Effector CD8-positive, alpha-beta T cell (primary cell): ENCODE data around the gene MTR.

ENCODE experiments used
- DNase-seq: peaks from one replicate; lab custom pipeline; 2025; lab: John Stamatoyannopoulos, UW

Gene MTR

DNA sequence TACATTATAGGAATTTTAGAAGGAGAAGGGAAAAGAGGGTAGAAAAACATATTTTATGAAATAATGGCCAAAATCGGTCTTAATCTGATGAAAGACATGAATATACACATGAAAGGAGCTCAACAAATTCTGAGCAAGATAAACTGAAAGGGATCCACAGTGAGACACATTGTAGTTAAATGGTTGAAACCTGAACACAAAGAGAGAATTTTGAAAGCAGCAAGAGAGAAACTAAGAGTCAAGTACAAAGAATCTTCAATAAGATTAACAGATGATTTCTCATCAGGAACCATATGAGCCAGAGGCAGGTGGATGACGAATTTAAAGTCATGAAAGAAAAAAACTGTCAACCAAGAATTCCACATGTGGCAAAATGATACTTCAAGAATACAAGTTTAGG, 15.8 kb upstream of the MTR start:
- no peak for DNase-seq

DNA sequence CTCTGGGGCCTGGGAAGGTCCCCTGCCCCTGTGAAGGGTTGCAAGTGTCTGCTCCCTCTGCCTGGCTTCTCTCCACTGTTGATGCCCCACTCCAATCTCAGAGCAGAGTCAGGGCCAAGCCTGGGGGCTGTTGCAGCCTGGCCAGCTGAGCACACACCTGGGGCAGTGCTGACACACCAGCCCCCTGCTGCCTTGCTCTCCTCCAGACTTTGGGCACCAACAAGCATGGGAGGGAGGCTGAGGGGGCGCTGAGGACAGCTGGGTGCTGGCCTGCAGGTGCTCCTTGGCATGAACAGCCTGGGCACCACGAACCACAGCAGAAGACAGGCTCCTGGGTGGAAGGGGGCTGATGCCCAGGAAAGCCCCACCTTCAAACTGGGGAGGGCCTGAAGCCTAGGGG, 9.6 kb upstream of the MTR start:
- DNase-seq: no peak

DNA sequence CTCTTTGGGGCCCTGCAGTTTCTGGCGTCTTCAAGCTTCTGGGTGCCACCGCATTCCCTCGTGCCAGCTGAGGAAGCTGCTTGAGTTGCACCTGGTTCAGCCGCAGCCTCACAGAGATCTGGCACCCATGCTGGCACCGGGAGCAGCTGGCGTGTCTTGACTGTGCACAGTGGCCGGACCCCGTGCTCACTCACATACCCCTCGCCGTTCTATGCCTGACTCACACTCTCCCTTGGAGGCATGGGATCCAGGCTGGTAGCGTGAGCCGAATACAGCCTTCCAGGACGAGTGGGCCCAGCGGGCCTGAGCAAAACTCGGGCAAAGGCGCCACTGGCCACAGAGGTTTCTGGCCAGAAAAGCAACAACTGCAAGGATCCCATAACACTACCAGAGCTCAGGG, 8.6 kb upstream of the MTR start:
- DNase-seq: no peak

DNA sequence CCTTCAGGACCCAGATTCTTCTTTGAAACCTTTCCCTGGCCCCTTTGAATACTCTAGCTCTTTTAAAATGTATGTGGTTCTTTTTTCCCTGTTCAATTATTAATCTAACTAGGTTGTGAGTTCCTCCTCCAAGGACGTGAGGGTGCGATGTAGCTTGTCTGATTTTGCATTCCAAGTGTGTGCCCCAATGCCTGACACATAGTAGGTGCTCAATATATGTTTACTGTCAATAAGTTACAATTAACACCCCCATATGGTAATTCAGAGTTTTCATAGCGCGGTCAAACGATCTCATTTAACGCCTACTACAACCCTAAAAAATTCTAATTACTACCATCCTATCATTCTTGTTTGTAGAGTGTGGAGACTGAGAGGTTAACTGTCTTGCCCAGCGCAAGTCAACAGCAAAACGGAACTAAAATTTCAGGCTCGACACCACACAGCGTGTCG, 482 bp upstream of the MTR start:
- no peak for DNase-seq

DNA sequence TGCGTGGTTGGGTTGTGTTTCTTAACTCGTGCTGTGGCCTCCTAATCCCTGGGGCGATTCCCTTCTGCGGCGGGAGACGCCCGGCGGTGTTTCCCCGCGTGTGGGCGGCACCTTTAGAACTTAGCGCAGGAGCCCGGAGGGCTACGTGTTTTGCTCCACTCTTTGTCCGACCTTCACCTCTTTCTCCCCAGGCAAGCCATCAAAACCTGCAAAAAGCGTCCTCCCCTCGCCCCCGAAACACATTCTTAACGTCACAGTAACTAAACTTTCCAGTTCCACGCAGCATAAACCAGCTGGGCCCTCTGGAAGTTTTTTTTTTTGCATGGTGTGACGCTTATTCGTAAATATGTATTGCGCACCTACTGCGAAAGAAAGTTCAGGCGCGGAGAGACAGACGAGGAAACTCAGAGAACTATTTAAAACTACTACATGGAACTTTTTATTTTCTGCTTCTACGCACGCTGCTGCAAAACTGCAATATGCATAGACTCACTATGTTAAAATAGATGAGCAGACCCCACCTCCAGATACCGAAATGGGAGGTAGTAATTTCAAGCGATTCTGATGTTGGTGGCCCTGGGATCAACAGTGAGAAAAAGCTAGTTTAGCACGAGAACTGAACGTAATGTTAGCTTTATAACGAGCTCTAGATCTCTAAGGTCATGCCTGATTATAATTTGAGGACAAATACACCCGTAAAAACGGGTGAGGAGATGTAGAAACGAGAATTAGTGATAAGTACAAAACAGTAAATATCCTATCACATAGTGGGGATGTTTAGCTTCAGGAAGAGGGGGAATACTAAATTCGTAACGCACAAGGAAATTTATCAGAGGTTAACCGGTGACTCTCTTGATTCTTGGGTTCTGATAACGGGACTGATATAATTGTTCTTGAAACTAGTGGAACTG, 920 bp downstream of the MTR start:
- DNase-seq: peak; percentile 60

DNA sequence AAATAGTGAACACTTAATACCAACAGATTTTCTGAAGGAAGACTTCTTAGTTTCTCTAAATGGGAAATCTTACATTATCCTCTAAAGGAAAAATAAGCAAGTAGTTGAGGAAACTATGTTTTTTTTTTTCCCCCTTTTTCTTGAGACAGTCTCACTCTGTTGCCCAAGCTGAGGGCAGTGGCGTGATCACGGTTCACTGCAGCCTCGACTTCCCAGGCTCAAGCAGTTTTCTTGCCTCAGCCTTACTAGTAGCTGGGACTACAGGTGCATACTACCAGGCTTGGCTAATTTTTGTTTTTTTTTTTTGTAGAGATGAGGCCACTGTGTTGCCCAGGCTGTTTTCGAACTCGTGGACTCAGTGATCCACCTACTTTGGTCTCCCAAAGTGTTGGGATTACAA, 3.9 kb downstream of the MTR start:
- DNase-seq: no peak

DNA sequence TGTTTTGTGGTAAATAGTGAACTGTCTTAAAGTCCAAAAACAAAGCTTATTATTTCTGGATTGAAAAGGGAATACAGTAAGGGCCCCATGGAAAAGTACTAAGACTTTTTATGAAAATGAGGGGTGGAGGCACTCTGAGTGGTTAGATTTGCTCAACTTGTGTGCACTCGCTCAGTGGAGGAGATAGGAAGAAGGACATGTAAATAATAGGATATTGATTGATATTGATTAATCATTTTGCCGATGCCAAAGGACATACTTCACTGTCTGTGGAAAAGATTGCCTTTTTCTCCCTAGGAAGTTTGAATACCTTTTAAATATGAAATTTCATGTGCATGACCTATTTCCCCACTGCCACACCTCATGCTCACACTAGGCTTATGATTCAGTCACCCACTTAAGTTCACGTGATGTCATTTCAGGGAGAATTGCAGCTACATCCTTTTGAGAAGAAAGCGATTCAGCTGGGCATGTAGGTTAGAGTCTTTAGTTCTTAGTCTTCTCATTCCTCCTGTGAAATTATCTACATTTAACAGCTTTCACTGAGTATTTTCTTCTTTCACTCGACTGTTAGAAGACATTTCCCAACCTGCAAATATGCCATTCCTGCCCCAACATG, 5.0 kb downstream of the MTR start:
- DNase-seq: no peak

DNA sequence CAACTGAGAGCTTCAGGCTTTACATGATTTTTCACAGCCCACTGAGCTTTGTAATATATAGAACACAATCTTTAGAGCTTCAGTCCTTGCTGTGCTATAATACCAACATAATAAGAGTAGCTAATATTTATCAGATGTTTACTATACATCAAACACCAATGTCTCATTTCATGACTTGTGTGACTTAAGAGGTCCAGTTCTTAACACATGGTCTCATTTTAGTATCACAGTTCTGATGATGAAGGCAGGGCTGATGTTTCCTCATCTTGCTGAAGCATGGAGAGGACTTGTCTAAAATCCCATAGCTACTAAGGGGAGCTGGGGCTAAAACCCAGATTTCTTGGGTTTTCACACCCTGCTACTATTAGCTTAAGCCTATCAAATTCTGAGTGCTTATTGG, 5.5 kb downstream of the MTR start:
- DNase-seq: no peak

DNA sequence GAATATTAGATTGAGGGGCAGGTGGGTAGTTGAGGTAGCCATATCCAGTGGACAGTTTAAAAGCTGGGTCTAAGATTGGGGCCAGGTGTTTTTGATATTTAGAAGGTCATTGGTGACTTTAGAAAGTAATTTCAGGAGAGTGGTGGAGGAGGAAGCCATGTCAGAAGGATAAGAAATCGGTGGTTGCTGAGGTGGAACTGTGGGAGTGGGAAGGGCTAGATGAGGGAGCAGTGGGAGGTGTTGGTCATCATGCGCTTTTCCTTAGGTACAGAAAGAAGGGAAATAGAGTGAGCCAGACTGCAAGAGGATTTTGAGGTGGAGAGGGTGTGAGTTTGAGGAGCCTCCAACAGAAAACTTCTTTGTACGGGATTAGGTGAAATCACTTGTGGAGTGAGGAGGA, 7.2 kb downstream of the MTR start:
- DNase-seq: no peak

DNA sequence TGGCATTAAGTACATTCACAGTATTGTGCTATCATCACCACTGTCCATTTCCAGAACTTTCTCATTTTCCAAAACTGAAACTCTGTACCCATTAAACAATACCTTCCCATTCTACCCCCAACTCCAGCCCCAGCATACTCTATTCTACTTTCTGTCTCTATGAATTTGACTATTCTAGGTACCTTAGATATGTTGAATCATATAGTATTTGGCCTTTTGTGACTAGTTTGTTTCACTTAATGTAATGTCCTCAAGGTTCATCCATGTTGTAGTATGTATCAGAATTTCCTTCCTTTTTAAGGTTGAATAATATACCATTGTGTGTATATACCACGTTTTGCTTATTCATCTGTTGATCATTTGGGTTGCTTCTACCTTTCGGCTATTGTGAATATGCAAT, 11.5 kb downstream of the MTR start:
- DNase-seq: no peak

DNA sequence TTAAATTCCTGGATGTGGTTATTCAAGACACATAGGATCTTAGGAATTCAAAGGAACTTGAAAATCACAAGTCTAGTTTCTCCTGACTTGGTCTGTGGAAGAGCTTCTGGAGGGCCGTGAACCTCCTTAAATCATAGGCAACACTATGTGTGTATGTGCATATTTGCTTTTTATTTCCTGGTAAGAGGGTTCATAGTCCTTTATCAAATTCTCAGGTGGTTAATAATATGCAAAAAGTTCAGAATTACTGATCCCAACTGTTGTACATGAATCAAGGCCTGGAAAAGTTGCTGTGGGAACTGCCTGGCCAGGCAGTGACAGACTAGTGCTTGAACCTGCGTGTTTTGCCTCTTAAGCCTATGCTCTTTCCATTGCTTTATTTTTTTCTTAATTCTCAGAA, 12.9 kb downstream of the MTR start:
- DNase-seq: no peak

DNA sequence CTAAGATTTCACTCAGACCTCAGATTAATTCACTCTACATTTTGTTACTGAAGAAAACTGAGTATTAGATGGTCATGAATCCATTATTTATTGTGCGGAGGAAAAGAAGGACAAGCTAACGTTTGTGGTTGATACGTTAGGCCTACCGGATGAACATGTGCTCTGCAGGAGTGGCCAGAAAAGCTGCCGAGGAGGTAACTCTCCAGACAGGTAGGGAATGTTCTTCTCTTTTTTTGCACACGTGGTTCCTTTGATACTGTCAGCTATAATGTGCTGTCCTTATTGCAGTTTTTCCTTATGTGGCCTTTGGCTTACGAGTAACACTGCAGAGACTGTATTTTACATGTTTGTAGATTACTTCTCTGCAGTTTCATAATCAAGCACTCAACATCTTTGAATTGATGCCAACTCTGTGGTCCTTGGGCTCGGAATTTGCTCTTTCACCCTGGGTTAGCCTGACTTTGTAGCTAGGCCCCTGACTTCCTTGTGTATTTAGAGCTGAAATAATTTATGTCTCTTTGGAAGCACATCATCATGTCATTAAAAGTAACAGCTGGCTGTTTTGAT, 13.6 kb downstream of the MTR start:
- DNase-seq: no peak

DNA sequence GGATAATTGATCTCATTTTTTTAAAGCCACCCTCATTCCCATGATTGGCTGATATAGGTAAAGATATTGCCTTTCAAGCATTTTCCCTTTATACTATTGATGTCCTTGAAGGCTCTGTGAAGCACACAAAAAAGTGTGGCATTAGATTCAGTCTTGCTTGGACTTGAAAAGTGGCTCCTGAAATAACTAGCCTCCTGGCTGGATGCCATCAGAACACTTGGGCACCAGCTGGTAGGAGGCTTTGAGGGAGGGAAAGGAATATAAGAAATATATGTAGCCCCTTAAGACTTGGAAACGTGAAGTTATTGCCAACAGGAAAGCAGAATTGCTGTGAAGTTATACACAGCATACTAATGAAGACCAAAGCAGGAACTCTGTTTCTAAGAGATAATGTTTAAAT, 14.1 kb downstream of the MTR start:
- no peak for DNase-seq

DNA sequence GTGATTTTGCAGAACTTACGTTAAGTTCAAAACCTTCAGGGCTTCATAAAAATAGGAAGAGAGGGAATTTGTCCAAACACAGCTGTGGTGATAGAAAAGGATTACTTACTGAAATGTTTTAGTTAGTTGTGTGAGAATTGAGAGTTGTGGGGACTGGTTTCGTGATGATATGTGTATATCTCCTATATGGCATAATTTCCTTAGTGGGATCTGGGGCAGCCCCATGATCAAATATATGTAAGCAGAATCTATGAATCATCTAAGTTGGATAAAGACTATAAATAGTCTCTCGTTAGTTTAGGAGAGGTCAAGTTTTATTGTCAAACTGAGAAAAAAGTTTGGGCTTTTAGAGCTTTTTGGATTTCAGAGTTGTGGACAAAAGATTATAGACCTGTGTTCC, 14.9 kb downstream of the MTR start:
- no peak for DNase-seq

DNA sequence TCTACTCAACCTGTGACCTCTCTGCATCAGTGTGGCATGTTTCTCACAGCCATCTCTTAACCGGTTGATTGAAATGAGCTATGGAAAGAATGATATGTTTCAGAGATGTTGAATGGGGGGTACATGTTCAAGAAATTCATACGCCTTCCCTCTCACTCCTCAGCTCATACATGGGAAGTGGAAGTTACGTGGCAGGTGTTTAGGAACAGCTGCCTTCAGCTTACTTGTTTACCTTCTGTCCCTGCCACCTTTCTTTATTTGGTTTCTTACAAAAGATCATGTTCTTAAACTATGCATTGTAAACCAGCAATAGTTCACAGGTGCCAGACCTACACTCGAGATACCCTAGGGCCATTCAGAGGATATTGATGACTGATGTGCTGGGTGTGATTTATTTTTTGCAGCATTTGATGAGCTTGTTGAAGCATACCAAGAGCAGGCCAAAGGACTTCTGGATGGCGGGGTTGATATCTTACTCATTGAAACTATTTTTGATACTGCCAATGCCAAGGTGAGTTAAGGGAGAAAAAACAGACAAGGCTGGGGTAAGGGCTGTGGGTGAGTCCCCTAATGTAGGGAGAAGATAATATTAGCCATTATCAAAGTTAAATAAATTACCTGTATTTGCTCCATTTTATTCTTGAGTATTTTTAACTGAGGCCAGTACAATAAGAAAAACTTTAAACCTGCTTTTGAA, 17.4 kb downstream of the MTR start:
- no peak for DNase-seq

DNA sequence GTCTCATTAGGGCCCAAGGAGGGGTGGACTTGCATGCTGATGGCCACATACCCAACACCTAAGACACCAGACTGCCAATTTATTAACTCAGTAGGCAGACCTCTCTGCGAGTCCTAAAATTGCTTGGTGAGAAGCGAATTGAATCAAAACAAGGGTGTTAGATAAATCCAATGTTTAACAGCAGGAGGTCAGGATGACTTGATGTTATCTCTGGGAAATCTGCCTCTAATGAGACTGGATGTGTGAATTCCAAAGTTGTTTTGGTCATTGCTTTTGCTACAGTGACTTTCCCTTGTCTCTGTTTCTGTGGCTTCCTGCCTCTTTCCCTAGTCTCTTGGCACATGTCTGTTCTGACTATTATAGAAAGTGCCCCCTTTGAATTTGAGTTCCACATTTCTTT, 20.8 kb downstream of the MTR start:
- no peak for DNase-seq

DNA sequence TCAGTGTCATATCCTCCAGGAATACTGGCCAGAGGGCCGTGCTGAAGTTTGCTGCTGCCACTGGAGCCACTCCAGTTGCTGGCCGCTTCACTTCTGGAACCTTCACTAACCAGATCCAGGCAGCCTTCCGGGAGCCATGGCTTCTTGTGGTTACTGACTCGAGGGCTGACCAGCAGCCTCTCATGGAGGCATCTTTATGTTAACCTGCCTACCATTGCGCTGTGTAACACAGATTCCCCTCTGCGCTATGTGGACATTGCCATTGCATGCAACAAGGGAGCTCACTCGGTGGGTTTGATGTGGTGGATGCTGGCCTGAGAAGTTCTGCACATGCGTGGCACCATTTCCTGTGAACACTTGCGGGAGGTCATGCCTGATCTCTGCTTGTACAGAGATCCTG, 24.8 kb downstream of the MTR start:
- DNase-seq: no peak

DNA sequence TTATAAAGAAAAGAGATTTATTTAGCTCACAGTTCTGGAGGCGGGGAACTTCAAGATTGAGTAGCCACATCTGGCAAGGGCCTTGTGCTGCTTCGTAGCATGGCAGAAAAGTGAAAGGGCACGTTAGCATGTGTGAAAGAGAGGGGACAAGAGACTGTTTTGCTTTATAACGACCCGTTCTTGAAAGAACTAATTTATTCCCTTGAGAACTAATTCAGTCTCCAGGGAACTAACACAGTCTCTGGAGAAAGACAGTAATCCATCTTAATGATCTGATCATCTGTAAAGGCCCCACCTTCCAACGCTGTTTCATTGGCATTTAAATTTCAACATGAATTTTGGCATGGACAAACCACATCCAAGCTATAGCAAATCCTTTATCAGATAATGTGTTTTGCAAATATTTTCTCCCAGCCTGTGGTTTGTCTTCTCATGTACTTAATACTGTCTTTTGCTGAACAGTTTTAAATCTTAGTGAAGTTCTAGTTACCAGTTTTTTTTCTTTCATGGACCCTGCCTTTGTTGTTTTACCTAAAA, 26.1 kb downstream of the MTR start:
- no peak for DNase-seq

DNA sequence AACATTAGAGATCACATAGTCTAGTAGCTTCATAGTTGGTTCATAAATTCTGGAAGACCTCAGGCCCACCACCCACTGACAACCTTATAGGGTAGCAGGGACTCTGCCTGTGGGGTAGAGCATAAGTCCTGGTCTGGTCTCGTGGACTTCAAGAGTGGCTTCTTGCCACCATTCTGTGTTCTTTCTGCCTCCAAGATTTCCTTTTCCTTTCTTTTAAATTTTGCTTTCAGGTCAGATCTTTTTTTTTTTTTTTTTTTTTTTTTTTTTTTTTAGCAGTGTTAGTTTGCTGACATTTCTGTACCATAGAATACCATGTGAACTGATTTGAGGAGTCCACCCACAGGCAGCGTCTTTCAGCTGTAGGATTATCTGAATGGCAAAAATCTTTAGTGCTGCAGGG, 28.5 kb downstream of the MTR start:
- DNase-seq: no peak

DNA sequence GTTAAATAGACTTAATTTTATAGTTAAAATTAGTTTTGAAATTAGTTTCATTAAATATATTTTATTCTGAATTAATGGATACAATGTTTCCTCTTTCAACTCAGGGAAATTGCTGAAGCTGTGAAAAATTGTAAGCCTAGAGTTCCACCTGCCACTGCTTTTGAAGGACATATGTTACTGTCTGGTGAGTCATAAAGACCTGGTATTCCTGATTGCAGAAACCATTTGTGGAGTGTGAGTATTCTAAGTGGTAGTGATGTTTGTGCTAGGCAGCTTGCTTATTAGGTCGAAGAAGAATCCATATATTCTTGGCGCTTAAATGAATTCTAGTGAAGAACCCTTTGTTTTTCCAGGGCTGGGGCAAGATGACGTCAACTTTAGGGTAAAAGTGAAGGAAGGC, 34.0 kb downstream of the MTR start:
- no peak for DNase-seq

DNA sequence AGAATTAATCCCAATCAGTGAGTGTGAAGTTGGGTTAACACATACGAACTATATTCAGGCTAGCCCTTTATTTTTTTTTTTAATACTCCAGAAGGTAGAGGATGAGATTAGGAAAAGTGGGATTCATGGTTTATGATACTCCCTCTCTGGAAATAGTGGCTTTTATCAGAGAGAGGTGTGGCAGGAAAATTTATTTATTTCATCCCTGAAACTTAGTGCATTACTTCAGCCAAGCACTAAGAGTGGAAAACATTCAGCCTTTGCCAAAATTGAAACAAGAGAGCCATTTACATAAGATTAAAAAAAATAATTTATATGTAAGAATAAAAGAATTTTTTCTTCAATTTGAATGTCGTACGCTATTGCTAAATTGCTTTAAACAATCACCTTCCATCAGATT, 35.0 kb downstream of the MTR start:
- no peak for DNase-seq

DNA sequence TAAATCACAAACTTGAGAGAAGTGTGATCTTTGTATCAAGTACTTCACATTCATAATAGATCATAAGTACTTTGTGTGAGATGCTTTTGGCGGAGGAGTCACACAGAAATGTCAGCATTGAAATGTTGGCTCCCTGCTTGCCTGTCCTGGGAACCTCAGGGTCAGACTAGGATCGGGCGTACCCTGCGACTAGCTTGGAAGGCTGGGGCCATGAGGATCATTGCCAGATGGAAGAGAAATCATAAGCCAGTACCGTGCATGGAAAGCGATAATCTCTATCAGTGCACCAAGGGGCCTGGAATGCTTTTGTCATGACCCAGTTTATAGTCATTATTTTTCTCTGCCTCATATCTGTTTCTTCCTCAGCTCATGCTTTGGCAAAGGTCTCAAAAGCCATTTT, 35.5 kb downstream of the MTR start:
- DNase-seq: no peak
